ENCODE results near the gene AGAP1. TPM values are rescaled to one million over a fixed set of nuclear protein-coding genes. Genes with fewer than 3 reads are reported as not detected.

Gene AGAP1
- total RNA-seq, 1 donor, result 1.1 TPM

GRCh38 chr2:235507928-235508327, 14.1 kb downstream of the AGAP1 start:
- DNase-seq (ENCODE audit: low read depth in 2 of 3, low spot score in 2 of 3), result no peak

- DNase-seq (ENCODE audit: low read depth in 2 of 3, low spot score in 2 of 3), result no peak
Observed at GRCh38 chr2:235508371-235509160, 14.7 kb downstream of the AGAP1 start.

- no peak for DNase-seq (ENCODE audit: low read depth in 2 of 3, low spot score in 2 of 3)
Observed at GRCh38 chr2:235510318-235510717, 16.5 kb downstream of the AGAP1 start.

- DNase-seq (ENCODE audit: low read depth in 2 of 3, low spot score in 2 of 3), result no peak
Observed at GRCh38 chr2:235511187-235511661, 17.4 kb downstream of the AGAP1 start.

GRCh38 chr2:235511751-235512698, 18.2 kb downstream of the AGAP1 start:
- DNase-seq (ENCODE audit: low read depth in 2 of 3, low spot score in 2 of 3), result no peak

- DNase-seq (ENCODE audit: low read depth in 2 of 3, low spot score in 2 of 3), result no peak
Observed at GRCh38 chr2:235512699-235513053, 18.8 kb downstream of the AGAP1 start.

GRCh38 chr2:235513984-235514626, 20.3 kb downstream of the AGAP1 start:
- no peak for DNase-seq (ENCODE audit: low read depth in 2 of 3, low spot score in 2 of 3)

GRCh38 chr2:235514627-235515363, 21.0 kb downstream of the AGAP1 start:
- DNase-seq (ENCODE audit: low read depth in 2 of 3, low spot score in 2 of 3), result no peak

GRCh38 chr2:235515364-235515742, 21.5 kb downstream of the AGAP1 start:
- DNase-seq (ENCODE audit: low read depth in 2 of 3, low spot score in 2 of 3), result no peak

GRCh38 chr2:235515821-235516220, 22.0 kb downstream of the AGAP1 start:
- no peak for DNase-seq (ENCODE audit: low read depth in 2 of 3, low spot score in 2 of 3)

GRCh38 chr2:235516257-235516656, 22.4 kb downstream of the AGAP1 start:
- DNase-seq (ENCODE audit: low read depth in 2 of 3, low spot score in 2 of 3), result no peak

GRCh38 chr2:235518322-235519090, 24.7 kb downstream of the AGAP1 start:
- DNase-seq (ENCODE audit: low read depth in 2 of 3, low spot score in 2 of 3), result no peak

GRCh38 chr2:235520787-235521186, 26.9 kb downstream of the AGAP1 start:
- no peak for DNase-seq (ENCODE audit: low read depth in 2 of 3, low spot score in 2 of 3)

GRCh38 chr2:235521844-235522243, 28.0 kb downstream of the AGAP1 start:
- DNase-seq (ENCODE audit: low read depth in 2 of 3, low spot score in 2 of 3), result no peak

GRCh38 chr2:235523021-235523420, 29.2 kb downstream of the AGAP1 start:
- no peak for DNase-seq (ENCODE audit: low read depth in 2 of 3, low spot score in 2 of 3)

- no peak for DNase-seq (ENCODE audit: low read depth in 2 of 3, low spot score in 2 of 3)
Observed at GRCh38 chr2:235523486-235524150, 29.8 kb downstream of the AGAP1 start.

- no peak for DNase-seq (ENCODE audit: low read depth in 2 of 3, low spot score in 2 of 3)
Observed at GRCh38 chr2:235526166-235526565, 32.3 kb downstream of the AGAP1 start.

- no peak for DNase-seq (ENCODE audit: low read depth in 2 of 3, low spot score in 2 of 3)
Observed at GRCh38 chr2:235527806-235528469, 34.1 kb downstream of the AGAP1 start.

- DNase-seq (ENCODE audit: low read depth in 2 of 3, low spot score in 2 of 3), result no peak
Observed at GRCh38 chr2:235529621-235530020, 35.8 kb downstream of the AGAP1 start.
